HepG2 (cell line): ENCODE measurements around the gene SMIM36. TPM values are rescaled to one million over a fixed set of nuclear protein-coding genes. Genes with fewer than 3 reads are reported as not detected.
"Not testable (repeated sequence)": the region's sequence is repeated elsewhere in the genome, so short reads cannot be mapped to it uniquely, and the experiment has no call there.

Experiments used
- ATAC-seq: fragments of 200-7000 bp; cut with Tn5 transposase; 3 replicates; pipeline ENCODE4 v1.9.1; 2020; ENCODE audit warnings: mild to moderate bottlenecking, moderate library complexity
- BruUV-seq: library from RNA; stranded (reverse); fragments of 400-500 nt; replicated peaks from 2 replicates; lab custom pipeline; 2021; lab: Mats Ljungman, UMichigan
- CTCF ChIA-PET: fragments of 300-600 bp; formaldehyde crosslinking; extraction: SDS; loops from one replicate; lab custom pipeline; 2021; ENCODE audit warnings: low total read pairs, inconsistent platforms, low intra/inter-chr PET ratio; lab: Yijun Ruan, JAX
- POLR2A ChIA-PET: fragments of 350-600 bp; sonication (Branson Sonifier 250); formaldehyde crosslinking; loops from one replicate; lab custom pipeline; 2020; ENCODE audit warnings: antibody characterized with exemption, inconsistent platforms; lab: Yijun Ruan, JAX
- DNase-seq: peaks from one replicate; pipeline ENCODE4 v3.0.0-alpha.2; 2015; ENCODE audit warnings: low spot score
- FAIRE-seq: peaks from 3 replicates; lab custom pipeline; 2011; peaks lifted over from hg19 to GRCh38; lab: Jason Lieb, UNC
- H2AFZ ChIP-seq: one replicate; pipeline ENCODE4 v1.6.1; 2011; ENCODE audit warnings: low read length, inconsistent platforms
- H3K27ac ChIP-seq: fragments of 300-600 bp; 3 replicates; pipeline ENCODE4 v1.8.0; 2011; ENCODE audit warnings: mixed run types, mild to moderate bottlenecking, mixed read lengths, low read length, inconsistent platforms; ENCODE audit not compliant: insufficient read depth; ENCODE audit errors: extremely low read length
- H3K27me3 ChIP-seq, 2 experiments: fragments of 200-600 bp in 1 of 2; 2 replicates in 1 of 2; 3 replicates in 1 of 2; pipeline versions ENCODE4 v1.6.0 to v1.8.0; 2011; ENCODE audit warnings: low read length in 2 of 2, mild to moderate bottlenecking in 2 of 2, moderate library complexity in 2 of 2, inconsistent platforms in 1 of 2; ENCODE audit not compliant: insufficient read depth in 2 of 2, control insufficient read depth in 1 of 2
- H3K36me3 ChIP-seq, 2 experiments: fragments of 200-600 bp in 1 of 2; replicated peaks in 1 of 2; 2 replicates in 1 of 2; 3 replicates in 1 of 2; pipeline versions ENCODE4 v1.5.1 to v1.8.0; 2011; ENCODE audit warnings: low read length in 2 of 2, inconsistent platforms in 1 of 2; ENCODE audit not compliant: insufficient read depth in 2 of 2, control insufficient read depth in 1 of 2
- H3K4me1 ChIP-seq: 2 replicates; pipeline ENCODE4 v1.5.1; 2012; ENCODE audit warnings: low read length, inconsistent platforms; ENCODE audit not compliant: insufficient read depth
- H3K4me2 ChIP-seq: 2 replicates; pipeline ENCODE4 v1.6.0; 2011; ENCODE audit warnings: low read depth, low read length, inconsistent platforms
- H3K4me3 ChIP-seq, 3 experiments: fragments of 200-600 bp in 1 of 3; sonication (generic), shearing (Covaris generic) in 1 of 3; replicated peaks in 1 of 3; 2 replicates each; pipeline ENCODE4 v1.5.1; 2011 to 2016; ENCODE audit warnings: low read length in 3 of 3, inconsistent platforms in 2 of 3, low read depth in 2 of 3, mild to moderate bottlenecking in 2 of 3, control low read depth in 1 of 3, mixed read lengths in 1 of 3; ENCODE audit not compliant: insufficient read depth in 1 of 3
- H3K79me2 ChIP-seq: one replicate; pipeline ENCODE4 v1.6.1; 2011; ENCODE audit warnings: low read length, inconsistent platforms; ENCODE audit not compliant: insufficient read depth
- H3K9ac ChIP-seq: 2 replicates; pipeline ENCODE4 v1.6.0; 2011; ENCODE audit warnings: mild to moderate bottlenecking, low read depth, low read length, inconsistent platforms; ENCODE audit not compliant: insufficient read depth
- H3K9me3 ChIP-seq: 2 replicates; pipeline ENCODE4 v1.5.1; 2012; ENCODE audit warnings: mild to moderate bottlenecking, low read length
- H4K20me1 ChIP-seq: 2 replicates; pipeline ENCODE4 v1.6.0; 2011; ENCODE audit warnings: inconsistent platforms, mild to moderate bottlenecking, low read length, moderate library complexity; ENCODE audit not compliant: insufficient read depth
- BRD4 ChIP-seq: sonication (generic); formaldehyde crosslinking; IDR thresholded peaks from 2 replicates; pipeline ENCODE4 v1.4.0; 2020; ENCODE audit warnings: missing genetic modification reagents
- EHMT2 ChIP-seq: fragments of 200-600 bp; sonication (generic); IDR thresholded peaks from 2 replicates; pipeline ENCODE4 v1.7.0; 2017; ENCODE audit warnings: antibody characterized with exemption, low read depth, low read length, borderline replicate concordance
- ELF3 ChIP-seq: IDR thresholded peaks from 2 replicates; pipeline ENCODE4 v1.6.1; 2016; ENCODE audit warnings: missing genetic modification reagents, missing compliant biosample characterization
- EP300 ChIP-seq, 3 experiments: sonication (generic) in 1 of 3; formaldehyde crosslinking in 1 of 3; IDR thresholded peaks; 2 replicates each; pipeline versions ENCODE4 v1.5.1 to v1.6.1; 2011 to 2020; ENCODE audit warnings: low read depth in 2 of 3, low read length in 2 of 3, borderline replicate concordance in 1 of 3, improper control_type of control experiment in 1 of 3, mild to moderate bottlenecking in 1 of 3, missing genetic modification reagents in 1 of 3, moderate library complexity in 1 of 3
- GATAD2A ChIP-seq: IDR thresholded peaks from 2 replicates; pipeline ENCODE4 v1.6.1; 2016
- IRF2 ChIP-seq: IDR thresholded peaks from 2 replicates; pipeline ENCODE4 v1.6.1; 2018; ENCODE audit warnings: missing genetic modification reagents, missing compliant biosample characterization
- KAT8 ChIP-seq: IDR thresholded peaks from 2 replicates; pipeline ENCODE4 v1.6.1; 2016; ENCODE audit warnings: missing genetic modification reagents, missing compliant biosample characterization
- MEF2D ChIP-seq: sonication (generic); formaldehyde crosslinking; IDR thresholded peaks from 2 replicates; pipeline ENCODE4 v1.5.1; 2020; ENCODE audit warnings: mild to moderate bottlenecking, missing genetic modification reagents
- MIER3 ChIP-seq: IDR thresholded peaks from 2 replicates; pipeline ENCODE4 v1.6.1; 2016; ENCODE audit warnings: missing compliant biosample characterization, borderline replicate concordance
- RXRA ChIP-seq: sonication (generic); formaldehyde crosslinking; IDR thresholded peaks from 2 replicates; pipeline ENCODE4 v1.5.1; 2020; ENCODE audit warnings: missing genetic modification reagents
- ZNF441 ChIP-seq: sonication (generic); formaldehyde crosslinking; IDR thresholded peaks from 2 replicates; pipeline ENCODE4 v1.7.0; 2021; ENCODE audit warnings: missing genetic modification reagents, borderline replicate concordance
- ZNF616 ChIP-seq: sonication (generic); formaldehyde crosslinking; IDR thresholded peaks from 2 replicates; pipeline ENCODE4 v1.5.0; 2020; ENCODE audit warnings: low read depth, mild to moderate bottlenecking, missing genetic modification reagents
- WGBS: methylation state at CpG from one replicate; pipeline ENCODE4 v1.1.6; 2017; ENCODE audit warnings: low lambda C conversion rate; 5-methylcytosine and 5-hydroxymethylcytosine counted together
- in situ Hi-C: cut with HindIII; loops from 2 replicates; pipeline ENCODE4 v1.10.0; 2017; ENCODE audit warnings: low pct_unique_long_range_greater_than_20kb; ENCODE audit not compliant: extremely low pct_ligation_motif_present
- intact Hi-C: fragments of 100-400 bp; cut with micrococcal nuclease; formaldehyde crosslinking; loops from one replicate; pipeline ENCODE4 v1.10.0; 2022; ENCODE audit not compliant: unreplicated experiment
- polyA plus RNA-seq, 8 experiments: library from polyadenylated mRNA; depleted of rRNA in 3 of 8; stranded (reverse) in 7 of 8; unstranded in 1 of 8; fragments of >200 nt; fragmentation: Illumina TruSeq in 4 of 8; extraction: Trizol in 4 of 8; gene quantifications; 2 replicates each; pipeline versions ENCODE4 v1.2.1 to v1.2.3, GENCODE V29; 2011 to 2016; ENCODE audit warnings: low read depth in 4 of 8, missing spikeins in 1 of 8, mixed read lengths in 1 of 8; ENCODE audit not compliant: insufficient read depth in 1 of 8
- total RNA-seq, 5 experiments: library from RNA; depleted of rRNA; stranded (reverse); fragments of >200 nt; fragmentation: Illumina TruSeq; extraction: Trizol; gene quantifications; 2 replicates each; pipeline ENCODE4 v1.2.3, GENCODE V29; 2016; ENCODE audit warnings: low read depth in 1 of 5
- TF ChIP-seq, protein P1 (sequence below): sonication (generic); formaldehyde crosslinking; IDR thresholded peaks from 2 replicates; pipeline ENCODE4 v1.4.0; 2020; ENCODE audit warnings: missing genetic modification reagents
- TF ChIP-seq, protein P2 (sequence below): sonication (generic); formaldehyde crosslinking; conservative IDR thresholded peaks from 2 replicates; pipeline ENCODE4 v1.8.0; 2022; ENCODE audit warnings: mild to moderate bottlenecking, moderate library complexity, missing genetic modification reagents

Gene SMIM36
- total and polyA plus RNA-seq, 2 of the 13 experiments (the other 11 are each of a cell fraction or from before 2014, with no cell fraction given) = not detected

- H3K27me3 ChIP-seq; H4K20me1 ChIP-seq; FAIRE-seq; BruUV-seq; CTCF ChIA-PET; H3K9me3 ChIP-seq; H2AFZ ChIP-seq; TF ChIP-seq EP300 (IDR thresholded peaks at IDR 0.05; ENCODE audit: low read depth in 2 of 2, low read length in 2 of 2): not testable (repeated sequence)
- Histone ChIP-seq H3K9ac (peak overlapping the region; percentile 29), H3K36me3 (peaks cover 0 to 21% of the 10 kb centered on the region in 2 experiments), H3K27ac (peak overlapping the region; percentile 50), H3K79me2 (peaks cover 41% of the 10 kb centered on the region), H3K4me2 (peak overlapping the region; percentile 87), H3K4me3 (peak overlapping the region in 1 of 3 experiments; percentile 8; a peak in 1 of 6 replicates), H3K4me1 (peaks cover 59% of the 10 kb centered on the region)
- WGBS = 24% methylated on average over 6 of the region's 6 CpGs
- DNase-seq (peak; percentile 83), ATAC-seq (peak; percentile 2; the same call in 2 of the 3 replicates)
- intact Hi-C loops (loop anchor here (1.0 to 5.0 kb wide), 5 partner anchors 11 to 92 kb away; no protein-coding TSS in a partner anchor), in situ Hi-C loops (loop anchor here (5.0 kb wide), 1 partner anchor 90 kb away; the partner anchor contains the start of gene SMIM36)
- POLR2A ChIA-PET = interaction anchor here (0.8 to 9.0 kb wide), 5 partner anchors 10 to 28 kb away, joined by 3 to 127 read pairs (median 36); no protein-coding TSS in a partner anchor
- 0 out of 2 replicates have a peak, but pooled peaks have one; percentile 18 for TF ChIP-seq ZNF441 (CRISPR knock-in tag)
- peak; percentile 76 for TF ChIP-seq GATAD2A (CRISPR knock-in tag)
- TF ChIP-seq, protein P1, sequence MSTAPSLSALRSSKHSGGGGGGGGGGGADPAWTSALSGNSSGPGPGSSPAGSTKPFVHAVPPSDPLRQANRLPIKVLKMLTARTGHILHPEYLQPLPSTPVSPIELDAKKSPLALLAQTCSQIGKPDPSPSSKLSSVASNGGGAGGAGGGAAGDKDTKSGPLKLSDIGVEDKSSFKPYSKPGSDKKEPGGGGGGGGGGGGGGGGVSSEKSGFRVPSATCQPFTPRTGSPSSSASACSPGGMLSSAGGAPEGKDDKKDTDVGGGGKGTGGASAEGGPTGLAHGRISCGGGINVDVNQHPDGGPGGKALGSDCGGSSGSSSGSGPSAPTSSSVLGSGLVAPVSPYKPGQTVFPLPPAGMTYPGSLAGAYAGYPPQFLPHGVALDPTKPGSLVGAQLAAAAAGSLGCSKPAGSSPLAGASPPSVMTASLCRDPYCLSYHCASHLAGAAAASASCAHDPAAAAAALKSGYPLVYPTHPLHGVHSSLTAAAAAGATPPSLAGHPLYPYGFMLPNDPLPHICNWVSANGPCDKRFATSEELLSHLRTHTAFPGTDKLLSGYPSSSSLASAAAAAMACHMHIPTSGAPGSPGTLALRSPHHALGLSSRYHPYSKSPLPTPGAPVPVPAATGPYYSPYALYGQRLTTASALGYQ (CRISPR knock-in tag) = peak; percentile 0; the same call in 1 of the 2 replicates
- 0 out of 2 replicates have a peak, but pooled peaks have one; percentile 5 for TF ChIP-seq ELF3 (CRISPR knock-in tag)
- peak; percentile 44; the same call in 1 of the 2 replicates for TF ChIP-seq KAT8
- TF ChIP-seq ZNF616 (CRISPR knock-in tag) = 0 out of 2 replicates have a peak, but pooled peaks have one; percentile 24
- TF ChIP-seq, protein P2, sequence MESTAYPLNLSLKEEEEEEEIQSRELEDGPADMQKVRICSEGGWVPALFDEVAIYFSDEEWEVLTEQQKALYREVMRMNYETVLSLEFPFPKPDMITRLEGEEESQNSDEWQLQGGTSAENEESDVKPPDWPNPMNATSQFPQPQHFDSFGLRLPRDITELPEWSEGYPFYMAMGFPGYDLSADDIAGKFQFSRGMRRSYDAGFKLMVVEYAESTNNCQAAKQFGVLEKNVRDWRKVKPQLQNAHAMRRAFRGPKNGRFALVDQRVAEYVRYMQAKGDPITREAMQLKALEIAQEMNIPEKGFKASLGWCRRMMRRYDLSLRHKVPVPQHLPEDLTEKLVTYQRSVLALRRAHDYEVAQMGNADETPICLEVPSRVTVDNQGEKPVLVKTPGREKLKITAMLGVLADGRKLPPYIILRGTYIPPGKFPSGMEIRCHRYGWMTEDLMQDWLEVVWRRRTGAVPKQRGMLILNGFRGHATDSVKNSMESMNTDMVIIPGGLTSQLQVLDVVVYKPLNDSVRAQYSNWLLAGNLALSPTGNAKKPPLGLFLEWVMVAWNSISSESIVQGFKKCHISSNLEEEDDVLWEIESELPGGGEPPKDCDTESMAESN (CRISPR knock-in tag) = peak; percentile 47; the same call in 1 of the 2 replicates
- TF ChIP-seq BRD4 (CRISPR knock-in tag) = peak; percentile 65; the same call in 1 of the 2 replicates
- peak; percentile 49; the same call in 1 of the 2 replicates for TF ChIP-seq RXRA
- TF ChIP-seq IRF2 (CRISPR knock-in tag) = 0 out of 2 replicates have a peak, but pooled peaks have one; percentile 27
- peak; percentile 49; the same call in 1 of the 2 replicates for TF ChIP-seq MIER3 (CRISPR knock-in tag)
- TF ChIP-seq EHMT2 = 0 out of 2 replicates have a peak, but pooled peaks have one; percentile 31
- peak; percentile 25; the same call in 1 of the 2 replicates for TF ChIP-seq MEF2D (CRISPR knock-in tag)
- peak; percentile 51; the same call in 1 of the 2 replicates for TF ChIP-seq EP300 (CRISPR knock-in tag; IDR thresholded peaks at IDR 0.05; ENCODE audit: borderline replicate concordance)
These were observed 88.5 kb downstream of the SMIM36 start for GRCh38 chr17:55422828-55423164.
